IMR-90 (cell line): ENCODE data around the gene IL17REL. TPM values are rescaled to one million over a fixed set of nuclear protein-coding genes. Genes with fewer than 3 reads are reported as not detected.

Experiments
- ATAC-seq: fragments of 200-7000 bp; cut with Tn5 transposase; 2 replicates; pipeline ENCODE4 v1.9.1; 2020; ENCODE audit warnings: low read depth, mild to moderate bottlenecking, moderate library complexity
- BruUV-seq: library from RNA; stranded (reverse); fragments of 400-500 nt; replicated peaks from 2 replicates; lab custom pipeline; 2021; lab: Mats Ljungman, UMichigan
- CTCF ChIA-PET: fragments of 300-600 bp; formaldehyde crosslinking; extraction: SDS; loops from one replicate; lab custom pipeline; 2021; ENCODE audit warnings: antibody characterized with exemption; lab: Yijun Ruan, JAX
- POLR2A ChIA-PET: fragments of 300-600 bp; sonication (Branson Sonifier 250); formaldehyde crosslinking; loops from one replicate; lab custom pipeline; 2022; ENCODE audit warnings: antibody characterized with exemption; ENCODE audit not compliant: unreplicated experiment; lab: Charles Lee
- DNase-seq: peaks from one replicate; pipeline ENCODE4 v3.0.0; 2013
- H2AFZ ChIP-seq: replicated peaks from 2 replicates; pipeline ENCODE3; 2013; ENCODE audit warnings: low read length, mild to moderate bottlenecking; ENCODE audit not compliant: poor library complexity
- H2AK5ac ChIP-seq: 2 replicates; pipeline ENCODE4 v1.6.1; 2013; ENCODE audit warnings: low read depth, low read length, inconsistent platforms
- H2AK9ac ChIP-seq: replicated peaks from 2 replicates; pipeline ENCODE3; 2013; ENCODE audit warnings: mild to moderate bottlenecking, low read depth, low read length, moderate library complexity; ENCODE audit not compliant: poor library complexity
- H2BK120ac ChIP-seq: 2 replicates; pipeline ENCODE4 v1.6.1; 2013; ENCODE audit warnings: low read depth, low read length, inconsistent platforms
- H2BK15ac ChIP-seq: 3 replicates; pipeline ENCODE4 v1.6.1; 2013; ENCODE audit warnings: low read depth, low read length, inconsistent platforms
- H2BK20ac ChIP-seq: 2 replicates; pipeline ENCODE4 v1.6.1; 2013; ENCODE audit warnings: low read depth, mild to moderate bottlenecking, inconsistent platforms, low read length, moderate library complexity
- H2BK5ac ChIP-seq: 2 replicates; pipeline ENCODE4 v1.6.1; 2013; ENCODE audit warnings: mild to moderate bottlenecking, low read depth, low read length, inconsistent platforms; ENCODE audit not compliant: poor library complexity, severe bottlenecking
- H3K14ac ChIP-seq: replicated peaks from 2 replicates; pipeline ENCODE4 v1.6.1; 2013; ENCODE audit warnings: low read depth, low read length, inconsistent platforms
- H3K18ac ChIP-seq: 2 replicates; pipeline ENCODE4 v1.6.1; 2013; ENCODE audit warnings: low read depth, low read length, control low read depth
- H3K23ac ChIP-seq: 2 replicates; pipeline ENCODE4 v1.6.1; 2013; ENCODE audit warnings: low read depth, low read length, inconsistent platforms
- H3K27ac ChIP-seq: 2 replicates; pipeline ENCODE4 v1.5.1; 2013; ENCODE audit warnings: mild to moderate bottlenecking, control low read depth, low read length; ENCODE audit not compliant: insufficient read depth
- H3K27me3 ChIP-seq: 2 replicates; pipeline ENCODE4 v1.6.1; 2013; ENCODE audit warnings: low read length; ENCODE audit not compliant: control insufficient read depth, insufficient read depth
- H3K36me3 ChIP-seq: 2 replicates; pipeline ENCODE4 v1.6.1; 2013; ENCODE audit warnings: low read length, mixed read lengths; ENCODE audit not compliant: control insufficient read depth, insufficient read depth
- H3K4ac ChIP-seq: 2 replicates; pipeline ENCODE4 v1.6.1; 2013; ENCODE audit warnings: low read depth, low read length, inconsistent platforms
- H3K4me1 ChIP-seq: 2 replicates; pipeline ENCODE4 v1.6.1; 2013; ENCODE audit warnings: low read length, mixed read lengths; ENCODE audit not compliant: control insufficient read depth, insufficient read depth
- H3K4me2 ChIP-seq: 2 replicates; pipeline ENCODE4 v1.6.1; 2013; ENCODE audit warnings: low read depth, mild to moderate bottlenecking, control low read depth, low read length, moderate library complexity
- H3K4me3 ChIP-seq: 2 replicates; pipeline ENCODE4 v1.5.1; 2013; ENCODE audit warnings: low read depth, mild to moderate bottlenecking, control low read depth, low read length, moderate library complexity; ENCODE audit not compliant: insufficient read depth
- H3K56ac ChIP-seq: 2 replicates; pipeline ENCODE4 v1.6.1; 2013; ENCODE audit warnings: low read length, inconsistent platforms; ENCODE audit not compliant: insufficient read depth; ENCODE audit errors: extremely low read depth
- H3K79me1 ChIP-seq, 2 experiments: 2 replicates each; pipeline ENCODE4 v1.6.1; 2013; ENCODE audit warnings: low read length in 2 of 2, inconsistent platforms in 1 of 2, low read depth in 1 of 2
- H3K9ac ChIP-seq: 2 replicates; pipeline ENCODE4 v1.6.1; 2013; ENCODE audit warnings: low read depth, low read length, control low read depth
- H3K9me1 ChIP-seq: 2 replicates; pipeline ENCODE4 v1.6.1; 2013; ENCODE audit warnings: low read length, inconsistent platforms; ENCODE audit not compliant: insufficient read depth
- H3K9me3 ChIP-seq: 2 replicates; pipeline ENCODE4 v1.6.1; 2013; ENCODE audit warnings: low read length; ENCODE audit not compliant: control insufficient read depth, insufficient read depth
- H4K20me1 ChIP-seq: 2 replicates; pipeline ENCODE4 v1.6.1; 2013; ENCODE audit warnings: low read length, inconsistent platforms; ENCODE audit not compliant: insufficient read depth
- H4K5ac ChIP-seq: 2 replicates; pipeline ENCODE4 v1.6.1; 2013; ENCODE audit warnings: mild to moderate bottlenecking, low read depth, low read length, control low read depth
- H4K8ac ChIP-seq, 2 experiments: 2 replicates each; pipeline ENCODE4 v1.6.1; 2013; ENCODE audit warnings: low read depth in 2 of 2, low read length in 2 of 2, control low read depth in 1 of 2, inconsistent platforms in 1 of 2
- H4K91ac ChIP-seq: 2 replicates; pipeline ENCODE4 v1.6.1; 2013; ENCODE audit warnings: low read depth, low read length, inconsistent platforms; ENCODE audit not compliant: insufficient read depth
- BHLHE40 ChIP-seq: fragments of 150-350 bp; IDR thresholded peaks from 2 replicates; pipeline ENCODE4 v1.6.1; 2016; ENCODE audit warnings: mild to moderate bottlenecking, low read depth, low read length
- CEBPB ChIP-seq: IDR thresholded peaks from 2 replicates; pipeline ENCODE4 v1.6.1; 2012; ENCODE audit warnings: low read depth, low read length, improper control_type of control experiment
- CHD1 ChIP-seq: IDR thresholded peaks from 2 replicates; pipeline ENCODE4 v1.6.1; 2012; ENCODE audit warnings: low read depth, low read length, improper control_type of control experiment
- FOS ChIP-seq: fragments of 150-350 bp; IDR thresholded peaks from 2 replicates; pipeline ENCODE4 v1.6.1; 2016; ENCODE audit warnings: low read depth, low read length
- MAFK ChIP-seq: IDR thresholded peaks from 2 replicates; pipeline ENCODE4 v1.6.1; 2012; ENCODE audit warnings: low read depth, low read length, improper control_type of control experiment
- MAZ ChIP-seq: IDR thresholded peaks from 2 replicates; pipeline ENCODE4 v1.6.1; 2012; ENCODE audit warnings: low read depth, mild to moderate bottlenecking, low read length, improper control_type of control experiment, moderate library complexity, borderline replicate concordance
- MXI1 ChIP-seq: IDR thresholded peaks from 2 replicates; pipeline ENCODE4 v1.6.1; 2012; ENCODE audit warnings: low read depth, mild to moderate bottlenecking, low read length, moderate library complexity, borderline replicate concordance
- NFE2L2 ChIP-seq: fragments of 150-350 bp; IDR thresholded peaks from 2 replicates; pipeline ENCODE4 v1.6.1; 2016; ENCODE audit warnings: low read depth, mild to moderate bottlenecking, low read length
- POLR2A ChIP-seq: IDR thresholded peaks from 2 replicates; pipeline ENCODE4 v1.6.1; 2012; ENCODE audit warnings: mild to moderate bottlenecking, low read depth, low read length
- RAD21 ChIP-seq: IDR thresholded peaks from 2 replicates; pipeline ENCODE4 v1.6.1; 2012; ENCODE audit warnings: low read length, improper control_type of control experiment
- RCOR1 ChIP-seq: IDR thresholded peaks from 2 replicates; pipeline ENCODE4 v1.6.1; 2012; ENCODE audit warnings: mild to moderate bottlenecking, low read length, improper control_type of control experiment; ENCODE audit not compliant: insufficient replicate concordance
- RFX5 ChIP-seq: IDR thresholded peaks from 2 replicates; pipeline ENCODE4 v1.8.0; 2012; ENCODE audit warnings: low read depth, mild to moderate bottlenecking, low read length, moderate library complexity
- SMC3 ChIP-seq: fragments of 150-350 bp; IDR thresholded peaks from 2 replicates; pipeline ENCODE4 v1.6.1; 2016; ENCODE audit warnings: low read depth, mild to moderate bottlenecking, antibody characterized with exemption, low read length, moderate library complexity
- WGBS, 2 experiments: methylation state at CpG; one replicate each; pipeline versions ENCODE4 v1.1.5 to v1.1.7; 2013; ENCODE audit warnings: missing lambda C conversion rate in 2 of 2; ENCODE audit not compliant: insufficient read length in 1 of 2; ENCODE audit errors: extremely low coverage in 2 of 2; 5-methylcytosine and 5-hydroxymethylcytosine counted together
- dilution Hi-C: fragments of 300-500 bp; cut with HindIII; formaldehyde crosslinking; loops from one replicate; pipeline ENCODE4 v1.14.3; 2018; ENCODE audit warnings: low sequenced_read_pairs; ENCODE audit not compliant: unreplicated experiment
- in situ Hi-C: fragments of 300-500 bp; cut with MboI; formaldehyde crosslinking; loops from 3 replicates; pipeline ENCODE4 v1.14.3; 2019; ENCODE audit warnings: low sequenced_read_pairs, inconsistent platforms, mixed read lengths
- intact Hi-C: fragments of 100-400 bp; cut with micrococcal nuclease; formaldehyde crosslinking; loops from 2 replicates; pipeline ENCODE4 v1.10.0; 2022
- polyA plus RNA-seq, 3 experiments: library from polyadenylated mRNA; depleted of rRNA; stranded (reverse); fragments of >200 nt; gene quantifications; 2 replicates each; pipeline ENCODE4 v1.2.3, GENCODE V29; 2012; ENCODE audit warnings: low replicate concordance in 1 of 3
- total RNA-seq: library from RNA; depleted of rRNA; stranded (reverse); fragments of >200 nt; gene quantifications from 2 replicates; pipeline ENCODE4 v1.2.3, GENCODE V29; 2012
- TF ChIP-seq, protein P1 (sequence below): fragments of 150-350 bp; IDR thresholded peaks from 2 replicates; pipeline ENCODE4 v1.6.1; 2017; ENCODE audit warnings: mild to moderate bottlenecking, antibody characterized with exemption, low read length, low read depth
- TF ChIP-seq, protein P2 (sequence below): conservative IDR thresholded peaks from 2 replicates; pipeline ENCODE4 v1.5.1; 2012; ENCODE audit warnings: mild to moderate bottlenecking, low read depth, low read length, improper control_type of control experiment
- TF ChIP-seq, protein P3 (sequence below): fragments of 150-350 bp; IDR thresholded peaks from 2 replicates; pipeline ENCODE4 v1.6.1; 2016; ENCODE audit warnings: low read depth, mild to moderate bottlenecking, low read length, moderate library complexity, borderline replicate concordance

IL17REL gene
- total and polyA plus RNA-seq, 2 of the 4 experiments (the other 2 are of a cell fraction) = not detected

DNA sequence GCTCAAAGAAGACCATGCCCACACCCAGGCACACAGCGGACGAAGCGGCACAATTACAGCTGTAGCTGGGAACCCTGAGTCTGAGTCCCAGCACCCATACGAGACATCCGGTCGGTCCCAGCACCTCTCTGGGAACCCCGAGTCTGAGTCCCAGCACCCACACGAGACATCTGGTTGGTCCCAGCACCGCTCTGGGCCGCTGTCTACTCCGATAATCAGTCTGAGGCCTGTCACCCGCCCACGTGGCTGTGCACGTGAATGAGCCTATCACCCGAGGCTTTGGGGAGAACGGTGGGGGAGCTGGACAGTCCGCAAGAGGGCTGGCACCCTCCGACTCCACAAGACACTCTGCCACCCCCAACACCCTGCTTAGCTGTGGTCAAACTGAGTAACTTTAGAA lies 39.4 kb upstream of the IL17REL start:
- H3K79me1 ChIP-seq = no peaks in the 10 kb centered on the region
- H3K36me3 ChIP-seq = no peaks in the 10 kb centered on the region
- H3K9me3 ChIP-seq = peaks cover 16% of the 10 kb centered on the region
- H3K56ac ChIP-seq = no peak overlapping the region
- no peaks in the 10 kb centered on the region for H3K4me1 ChIP-seq
- WGBS, 2 experiments = 77% methylated on average over 8 of the region's 18 CpGs; no CpG with 5 or more reads in 1 of the 2 experiments
- H3K4me3 ChIP-seq = no peak overlapping the region
- H3K9ac ChIP-seq = no peak overlapping the region
- no peak for TF ChIP-seq RAD21
- TF ChIP-seq BHLHE40 = no peak
- no peak for TF ChIP-seq RCOR1
- TF ChIP-seq MAZ = no peak
- no peak for TF ChIP-seq RFX5
- TF ChIP-seq, protein P1, sequence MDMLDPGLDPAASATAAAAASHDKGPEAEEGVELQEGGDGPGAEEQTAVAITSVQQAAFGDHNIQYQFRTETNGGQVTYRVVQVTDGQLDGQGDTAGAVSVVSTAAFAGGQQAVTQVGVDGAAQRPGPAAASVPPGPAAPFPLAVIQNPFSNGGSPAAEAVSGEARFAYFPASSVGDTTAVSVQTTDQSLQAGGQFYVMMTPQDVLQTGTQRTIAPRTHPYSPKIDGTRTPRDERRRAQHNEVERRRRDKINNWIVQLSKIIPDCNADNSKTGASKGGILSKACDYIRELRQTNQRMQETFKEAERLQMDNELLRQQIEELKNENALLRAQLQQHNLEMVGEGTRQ = no peak
- TF ChIP-seq, protein P2, sequence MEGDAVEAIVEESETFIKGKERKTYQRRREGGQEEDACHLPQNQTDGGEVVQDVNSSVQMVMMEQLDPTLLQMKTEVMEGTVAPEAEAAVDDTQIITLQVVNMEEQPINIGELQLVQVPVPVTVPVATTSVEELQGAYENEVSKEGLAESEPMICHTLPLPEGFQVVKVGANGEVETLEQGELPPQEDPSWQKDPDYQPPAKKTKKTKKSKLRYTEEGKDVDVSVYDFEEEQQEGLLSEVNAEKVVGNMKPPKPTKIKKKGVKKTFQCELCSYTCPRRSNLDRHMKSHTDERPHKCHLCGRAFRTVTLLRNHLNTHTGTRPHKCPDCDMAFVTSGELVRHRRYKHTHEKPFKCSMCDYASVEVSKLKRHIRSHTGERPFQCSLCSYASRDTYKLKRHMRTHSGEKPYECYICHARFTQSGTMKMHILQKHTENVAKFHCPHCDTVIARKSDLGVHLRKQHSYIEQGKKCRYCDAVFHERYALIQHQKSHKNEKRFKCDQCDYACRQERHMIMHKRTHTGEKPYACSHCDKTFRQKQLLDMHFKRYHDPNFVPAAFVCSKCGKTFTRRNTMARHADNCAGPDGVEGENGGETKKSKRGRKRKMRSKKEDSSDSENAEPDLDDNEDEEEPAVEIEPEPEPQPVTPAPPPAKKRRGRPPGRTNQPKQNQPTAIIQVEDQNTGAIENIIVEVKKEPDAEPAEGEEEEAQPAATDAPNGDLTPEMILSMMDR = no peak
- no peak for TF ChIP-seq FOS
- TF ChIP-seq MXI1 = no peak
- TF ChIP-seq CHD1 = no peak
- no peak for TF ChIP-seq POLR2A
- TF ChIP-seq SMC3 = no peak
- TF ChIP-seq CEBPB = no peak
- no peak for TF ChIP-seq MAFK
- no peak for TF ChIP-seq NFE2L2
- TF ChIP-seq, protein P3, sequence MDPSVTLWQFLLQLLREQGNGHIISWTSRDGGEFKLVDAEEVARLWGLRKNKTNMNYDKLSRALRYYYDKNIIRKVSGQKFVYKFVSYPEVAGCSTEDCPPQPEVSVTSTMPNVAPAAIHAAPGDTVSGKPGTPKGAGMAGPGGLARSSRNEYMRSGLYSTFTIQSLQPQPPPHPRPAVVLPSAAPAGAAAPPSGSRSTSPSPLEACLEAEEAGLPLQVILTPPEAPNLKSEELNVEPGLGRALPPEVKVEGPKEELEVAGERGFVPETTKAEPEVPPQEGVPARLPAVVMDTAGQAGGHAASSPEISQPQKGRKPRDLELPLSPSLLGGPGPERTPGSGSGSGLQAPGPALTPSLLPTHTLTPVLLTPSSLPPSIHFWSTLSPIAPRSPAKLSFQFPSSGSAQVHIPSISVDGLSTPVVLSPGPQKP = no peak
- H2BK120ac ChIP-seq = no peak overlapping the region
- no peak overlapping the region for H3K23ac ChIP-seq
- no peak overlapping the region for H3K14ac ChIP-seq
- H3K27ac ChIP-seq = no peak overlapping the region
- no peak overlapping the region for H2AK5ac ChIP-seq
- H3K4ac ChIP-seq = no peak overlapping the region
- ATAC-seq = no peak
- BruUV-seq = no TSS peak
- H4K8ac ChIP-seq = no peak overlapping the region
- in situ Hi-C loops = no loop called here
- H2AFZ ChIP-seq = no peak overlapping the region
- no peak overlapping the region for H2BK20ac ChIP-seq
- H3K27me3 ChIP-seq = peaks cover 22% of the 10 kb centered on the region
- no peak overlapping the region for H2AK9ac ChIP-seq
- no peak overlapping the region for H2BK5ac ChIP-seq
- dilution Hi-C loops = no loop called here
- H4K91ac ChIP-seq = no peak overlapping the region
- intact Hi-C loops = no loop called here
- no peak for DNase-seq
- H3K18ac ChIP-seq = no peak overlapping the region
- POLR2A ChIA-PET = no interaction called here
- CTCF ChIA-PET = no interaction called here
- H3K4me2 ChIP-seq = no peak overlapping the region
- no peak overlapping the region for H2BK15ac ChIP-seq
- H4K20me1 ChIP-seq = no peaks in the 10 kb centered on the region
- H3K9me1 ChIP-seq = no peaks in the 10 kb centered on the region
- no peak overlapping the region for H4K5ac ChIP-seq
